Adrenal gland (tissue), 5 donors: ENCODE results near the gene DYDC2.

Experiments used
- POLR2A ChIP-seq, 2 donors: fragments of 450-650 bp; IDR thresholded peaks; one replicate each; pipeline ENCODE4 v1.6.1; 2017; ENCODE audit warnings: antibody characterized with exemption in 2 of 2, mild to moderate bottlenecking in 2 of 2, moderate library complexity in 1 of 2
- TF ChIP-seq, protein P1 (sequence below), 6 experiments: fragments of 450-650 bp in 4 of 6; fragments of 200-600 bp in 2 of 6; sonication (generic) in 1 of 6; IDR thresholded peaks; 1 replicate in 5 of 6; 2 replicates in 1 of 6; pipeline versions ENCODE4 v1.5.1 to v1.8.0; 2016 to 2021; ENCODE audit warnings: antibody characterized with exemption in 6 of 6, mild to moderate bottlenecking in 2 of 6, moderate library complexity in 1 of 6
- donor health status: DM: no; HTN: no; CAD: no.

DNA sequence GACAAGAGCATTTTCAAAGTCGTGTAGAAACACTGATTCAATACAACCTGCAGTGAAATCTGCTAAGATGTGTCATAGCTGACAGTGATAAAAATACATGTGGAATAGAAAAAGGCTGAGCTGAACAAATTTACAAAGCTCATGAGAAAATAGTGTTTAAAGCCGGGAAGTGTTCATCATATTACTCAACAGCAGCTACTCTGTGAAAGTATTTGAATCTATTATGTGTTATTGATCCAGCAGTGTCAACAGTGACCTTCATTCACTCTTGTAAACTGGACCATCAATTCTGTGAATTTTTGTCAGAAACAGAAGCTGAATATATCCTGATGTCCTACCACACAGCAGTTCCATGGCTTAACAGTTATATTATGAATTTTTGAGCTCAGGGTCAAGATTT is 11.7 kb upstream of the DYDC2 start:
- TF ChIP-seq, protein P1, sequence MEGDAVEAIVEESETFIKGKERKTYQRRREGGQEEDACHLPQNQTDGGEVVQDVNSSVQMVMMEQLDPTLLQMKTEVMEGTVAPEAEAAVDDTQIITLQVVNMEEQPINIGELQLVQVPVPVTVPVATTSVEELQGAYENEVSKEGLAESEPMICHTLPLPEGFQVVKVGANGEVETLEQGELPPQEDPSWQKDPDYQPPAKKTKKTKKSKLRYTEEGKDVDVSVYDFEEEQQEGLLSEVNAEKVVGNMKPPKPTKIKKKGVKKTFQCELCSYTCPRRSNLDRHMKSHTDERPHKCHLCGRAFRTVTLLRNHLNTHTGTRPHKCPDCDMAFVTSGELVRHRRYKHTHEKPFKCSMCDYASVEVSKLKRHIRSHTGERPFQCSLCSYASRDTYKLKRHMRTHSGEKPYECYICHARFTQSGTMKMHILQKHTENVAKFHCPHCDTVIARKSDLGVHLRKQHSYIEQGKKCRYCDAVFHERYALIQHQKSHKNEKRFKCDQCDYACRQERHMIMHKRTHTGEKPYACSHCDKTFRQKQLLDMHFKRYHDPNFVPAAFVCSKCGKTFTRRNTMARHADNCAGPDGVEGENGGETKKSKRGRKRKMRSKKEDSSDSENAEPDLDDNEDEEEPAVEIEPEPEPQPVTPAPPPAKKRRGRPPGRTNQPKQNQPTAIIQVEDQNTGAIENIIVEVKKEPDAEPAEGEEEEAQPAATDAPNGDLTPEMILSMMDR (IDR thresholded peaks at IDR 0.05), result no peak
- no peak for TF ChIP-seq POLR2A (IDR thresholded peaks at IDR 0.05)
